Left renal cortex interstitium (tissue), 4 donors: ENCODE measurements around the gene SVEP1. TPM values are rescaled to one million over a fixed set of nuclear protein-coding genes. Genes with fewer than 3 reads are reported as not detected.
"Not testable (repeated sequence)": the region's sequence is repeated elsewhere in the genome, so short reads cannot be mapped to it uniquely, and the experiment has no call there.

Source experiments
- DNase-seq, 4 donors: peaks; one replicate each; pipeline ENCODE4 v3.0.0-alpha.2; 2013; ENCODE audit warnings: low read depth in 4 of 4, low spot score in 2 of 4, missing footprints in 1 of 4
- polyA plus RNA-seq, 4 donors: library from polyadenylated mRNA; unstranded; fragments of 120-200 nt; gene quantifications; one replicate each; pipeline ENCODE4 v1.2.1, GENCODE V29; 2013; ENCODE audit not compliant: insufficient read length in 4 of 4

The SVEP1 gene
- polyA plus RNA-seq, 4 donors: 6.9 to 7.4 (median 7.1) TPM

DNA sequence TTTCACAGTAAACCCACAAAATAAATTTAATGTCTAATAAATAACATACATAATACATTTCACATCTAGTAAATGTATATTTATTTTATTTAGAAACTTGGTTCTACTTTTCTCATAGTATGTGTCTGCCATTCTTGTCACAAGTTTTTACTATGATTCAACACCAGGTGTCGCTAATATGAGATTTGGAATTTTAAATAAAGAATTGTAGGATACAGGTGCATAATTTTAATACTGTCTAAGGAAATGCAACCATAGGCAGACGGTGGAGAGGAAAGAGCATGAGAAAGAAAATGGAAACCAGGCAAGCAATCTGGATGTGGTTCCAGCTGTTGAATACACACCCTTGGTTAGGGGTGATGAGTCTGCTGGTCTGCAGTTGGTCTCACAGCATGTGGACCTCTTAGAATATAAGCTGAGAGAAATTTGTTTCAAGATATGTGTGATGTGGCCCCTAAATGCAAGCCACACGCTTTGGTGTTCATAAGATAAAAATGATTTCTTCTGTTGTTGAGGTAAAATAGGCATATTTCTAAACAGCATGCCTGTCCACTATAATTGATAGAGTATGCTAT is 127.2 kb downstream of the SVEP1 start:
- DNase-seq: peak in 1 of 4 donors; percentile 15

GRCh38 chr9:110451726-110452125 is 127.8 kb downstream of the SVEP1 start:
- DNase-seq: peak in 1 of 4 donors; percentile 9

DNA sequence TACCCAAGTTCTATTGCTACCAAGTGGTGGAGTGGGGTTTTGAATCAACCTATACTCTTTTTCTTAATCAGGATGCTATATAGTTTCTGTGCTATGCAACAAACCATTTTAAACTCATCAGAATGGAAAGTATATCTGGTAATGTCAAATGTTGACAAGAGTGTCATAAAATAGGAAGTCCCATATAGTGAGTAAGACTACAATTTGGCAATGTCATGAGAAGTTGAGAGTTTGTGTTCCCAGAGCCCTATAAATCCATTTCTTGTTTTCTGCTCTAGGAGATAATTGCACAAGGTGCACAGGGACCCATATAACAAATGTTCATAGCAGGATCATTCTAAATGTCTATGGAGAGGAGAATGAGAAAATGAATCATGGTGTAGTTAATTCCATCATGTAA is 132.1 kb downstream of the SVEP1 start:
- DNase-seq: no peak

- no peak for DNase-seq
These were observed 133.4 kb downstream of the SVEP1 start for GRCh38 chr9:110446171-110446570.

DNA sequence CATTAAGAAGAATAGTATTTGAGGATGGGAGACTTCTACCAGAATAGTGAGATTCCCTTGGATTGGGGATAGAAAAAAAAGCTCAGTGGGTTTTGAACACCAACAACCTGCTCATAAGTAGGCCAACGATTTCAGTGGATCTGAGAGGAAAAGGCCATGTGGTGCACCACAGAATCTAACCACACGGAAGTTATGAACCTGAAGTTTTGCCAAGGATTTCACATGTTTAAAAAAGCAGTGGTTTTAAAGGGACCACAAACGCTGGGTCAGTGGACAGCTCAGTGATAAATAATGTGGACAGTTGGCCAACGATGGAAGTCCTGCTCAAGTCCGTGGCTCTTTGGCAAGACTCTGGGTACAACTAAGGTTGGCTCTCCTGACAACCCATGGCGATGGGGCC is 134.6 kb downstream of the SVEP1 start:
- no peak for DNase-seq

DNA sequence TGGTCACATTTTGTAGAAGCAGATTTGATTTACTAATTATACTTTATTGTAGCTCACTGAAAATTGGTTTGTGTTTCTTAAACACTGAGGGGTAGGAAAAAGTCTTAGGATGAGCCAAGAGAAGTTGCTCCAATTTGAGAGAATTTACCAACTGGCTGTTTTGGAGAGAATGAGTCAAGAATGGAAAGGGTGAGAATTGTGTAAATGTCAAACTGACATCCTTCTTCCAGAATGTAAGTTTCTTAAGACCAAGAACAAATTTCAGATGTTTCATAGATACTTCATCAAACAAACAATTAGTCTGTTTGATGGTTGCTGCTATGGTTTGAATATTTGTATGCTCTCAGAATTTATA is 135.7 kb downstream of the SVEP1 start:
- no peak for DNase-seq

- peak in 1 of 4 donors; percentile 4 for DNase-seq
These were observed 136.2 kb downstream of the SVEP1 start for GRCh38 chr9:110443146-110443865.

DNA sequence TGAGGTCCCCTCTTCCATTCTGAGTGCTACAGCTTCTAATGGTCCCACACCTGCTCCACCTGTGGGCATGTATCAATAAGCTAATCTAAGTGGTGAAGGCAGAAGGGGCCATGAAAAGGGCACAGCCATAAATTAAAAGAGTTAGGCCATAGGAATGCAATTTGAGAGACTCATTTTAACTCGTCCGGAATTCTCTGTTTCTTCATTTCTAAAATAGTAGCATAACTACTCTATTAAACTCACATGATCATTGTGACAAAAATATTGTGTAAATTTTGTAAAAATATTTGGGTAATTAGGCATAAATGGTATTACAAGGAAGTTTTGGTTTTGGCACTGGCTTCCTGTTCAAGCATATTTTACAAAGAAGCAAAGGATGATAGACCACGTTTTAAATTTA is 138.7 kb downstream of the SVEP1 start:
- DNase-seq: no peak

DNA sequence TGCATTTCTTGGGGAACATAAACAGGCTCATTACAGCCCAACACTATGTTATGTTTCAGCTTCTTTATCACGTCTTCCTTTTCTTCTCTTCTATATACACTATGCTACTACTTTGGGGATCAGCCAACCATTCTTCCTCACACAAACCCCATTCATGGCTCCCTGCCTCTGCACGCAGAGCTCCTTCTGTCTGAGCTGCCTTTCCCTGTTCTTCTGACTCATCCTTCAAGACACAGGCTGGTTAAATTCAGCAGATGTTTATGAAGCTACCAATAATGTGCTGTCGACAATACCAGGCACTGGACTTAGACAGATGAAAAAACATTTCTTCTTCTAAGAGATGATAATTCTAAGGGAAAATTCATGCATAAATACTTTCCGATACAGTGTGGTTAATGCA is 139.4 kb downstream of the SVEP1 start:
- no peak for DNase-seq

DNA sequence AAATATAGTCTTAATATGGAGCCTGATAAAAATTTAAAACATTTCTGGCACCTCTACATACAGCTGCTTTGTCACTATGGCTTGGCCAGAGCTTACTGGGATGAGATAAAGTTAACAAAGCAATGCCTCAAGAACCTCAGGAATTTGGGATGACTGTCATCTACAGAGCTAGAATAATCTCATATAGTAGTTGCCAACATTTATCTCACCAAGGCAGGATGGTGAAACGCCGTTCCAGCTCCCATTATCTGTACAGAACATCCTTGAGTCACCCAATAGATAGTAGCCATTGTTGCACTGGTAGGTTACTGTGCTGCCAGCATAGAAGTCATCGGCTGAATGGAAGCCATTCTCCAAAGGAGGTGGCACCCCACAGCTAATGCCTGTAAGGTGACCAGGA is 147.3 kb downstream of the SVEP1 start:
- no peak for DNase-seq

DNA sequence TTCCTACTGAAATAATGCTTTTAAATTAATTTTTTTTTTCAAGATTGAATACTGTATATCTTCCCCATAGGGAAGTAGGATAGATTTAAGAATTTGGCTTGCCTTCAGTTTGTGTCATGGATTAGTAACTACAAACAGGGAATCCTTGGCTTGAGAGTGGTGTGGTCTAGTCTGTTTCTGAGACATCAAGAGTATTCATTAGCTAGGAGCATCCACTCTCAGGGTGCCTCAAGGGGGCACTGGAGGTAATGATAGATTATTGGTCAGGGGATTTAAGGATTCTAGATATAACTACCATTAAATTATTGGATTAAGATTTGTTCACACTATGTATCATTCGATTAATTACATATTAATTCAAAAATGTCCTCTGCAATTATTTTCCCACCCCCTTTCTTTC is 150.1 kb downstream of the SVEP1 start:
- no peak for DNase-seq

DNA sequence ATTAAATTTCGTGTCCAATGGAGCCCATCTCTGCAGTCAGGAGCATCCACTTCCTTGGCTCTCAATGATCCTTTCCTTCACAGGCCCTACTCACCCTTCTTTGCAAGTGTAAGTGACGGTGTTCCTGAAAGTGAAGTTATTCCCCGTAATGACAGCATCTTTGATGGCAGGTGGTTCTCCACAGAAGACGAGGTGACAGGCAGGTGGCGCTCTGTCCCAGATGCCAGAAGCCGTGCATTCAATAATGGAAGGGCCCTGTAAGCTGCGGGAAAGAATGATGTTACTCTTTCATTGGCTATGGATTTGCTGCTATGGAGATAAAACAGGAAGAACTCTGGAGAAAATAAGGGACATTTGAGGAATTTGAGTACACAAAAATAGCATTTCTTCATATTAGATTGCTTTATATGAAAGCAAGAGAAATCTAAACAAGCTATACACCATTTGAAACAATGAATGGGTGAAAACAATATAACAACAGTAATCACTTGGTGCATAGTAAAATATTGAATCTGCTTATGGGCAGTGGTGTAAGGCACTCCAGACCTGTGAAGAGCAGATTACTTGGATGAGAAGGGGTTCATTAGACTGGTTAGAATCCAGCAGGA is 151.9 kb downstream of the SVEP1 start:
- peak in 1 of 4 donors; percentile 10 for DNase-seq

DNA sequence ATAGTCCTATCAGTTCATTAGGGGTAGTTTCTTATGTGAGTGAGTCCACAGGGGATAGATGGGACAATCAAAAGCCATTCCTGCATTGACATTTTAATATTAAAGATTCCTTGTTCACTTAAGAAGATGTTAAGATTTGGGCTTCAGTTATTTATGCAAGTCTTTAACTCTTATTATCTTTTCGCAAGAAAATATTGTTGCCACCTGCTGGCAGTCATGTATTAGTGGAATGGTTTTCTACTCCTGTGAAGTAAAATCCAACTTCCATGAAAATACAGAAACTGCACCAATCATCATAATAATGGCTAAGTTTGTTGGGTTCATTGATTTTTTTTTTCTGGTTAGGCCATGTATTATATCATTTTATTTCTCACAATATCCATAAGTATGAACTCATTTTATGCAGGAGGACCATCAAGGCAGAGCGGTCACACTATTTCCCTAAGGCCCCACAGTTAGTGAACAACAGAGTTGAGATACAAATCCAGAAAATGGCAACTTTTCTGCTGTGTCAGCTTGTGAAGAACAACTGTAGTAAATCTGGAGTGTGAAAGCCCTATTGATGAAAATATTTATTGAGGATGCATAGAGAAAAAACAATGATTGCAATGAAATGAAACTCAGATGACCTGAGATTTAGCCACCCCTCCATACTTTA is 153.4 kb downstream of the SVEP1 start:
- peak in 1 of 4 donors; percentile 4 for DNase-seq

DNA sequence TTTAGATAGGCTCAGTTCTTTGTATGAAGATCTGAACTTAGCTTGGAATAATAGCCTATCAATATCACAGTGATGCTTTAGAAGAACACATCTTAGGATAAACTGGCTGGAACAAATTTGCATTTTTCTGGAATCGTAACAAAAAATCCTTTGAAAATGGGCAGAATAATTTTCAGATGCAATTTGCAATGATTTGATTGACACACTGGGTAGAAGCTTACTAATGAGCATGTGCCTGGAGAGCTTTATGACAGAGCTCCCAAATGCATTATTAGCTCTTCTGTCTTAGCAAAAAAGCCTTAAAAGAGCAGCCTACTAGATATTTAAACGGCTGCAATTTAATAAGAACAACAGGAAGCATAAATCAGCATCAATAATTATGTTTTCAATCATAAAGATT is 165.1 kb downstream of the SVEP1 start:
- no peak for DNase-seq

GRCh38 chr9:110410961-110411360 is 168.6 kb downstream of the SVEP1 start:
- DNase-seq: no peak

GRCh38 chr9:110408598-110408997 is 170.9 kb downstream of the SVEP1 start:
- no peak for DNase-seq

- no peak for DNase-seq
These were observed 173.6 kb downstream of the SVEP1 start for GRCh38 chr9:110405858-110406443.

- DNase-seq: no peak
These were observed 175.1 kb downstream of the SVEP1 start for GRCh38 chr9:110404473-110404872.

DNA sequence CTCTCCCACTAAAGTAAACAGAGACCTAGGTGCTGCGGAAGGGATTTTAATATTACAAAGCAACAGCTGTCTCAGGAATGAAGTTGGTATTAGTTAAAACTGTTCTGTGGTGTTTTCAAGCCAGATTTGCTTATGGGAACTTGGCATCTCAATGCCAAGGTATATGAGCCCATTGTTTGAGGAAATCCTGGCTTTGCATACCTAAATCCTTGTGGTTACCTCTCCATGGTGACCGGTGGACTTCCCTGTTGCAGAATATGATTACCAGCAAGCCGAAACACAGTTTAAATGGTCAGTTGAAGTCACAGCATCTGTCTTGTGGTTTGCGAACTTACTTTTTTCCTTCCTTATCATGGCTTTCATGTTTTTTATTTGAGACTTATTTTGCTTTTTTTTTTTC is 179.6 kb downstream of the SVEP1 start:
- DNase-seq: no peak

GRCh38 chr9:110398992-110399391 is 180.5 kb downstream of the SVEP1 start:
- DNase-seq: not testable (repeated sequence)

- no peak for DNase-seq
These were observed 187.6 kb downstream of the SVEP1 start for GRCh38 chr9:110391826-110392485.
